GM12878 (cell line): Measurements from ENCODE around the gene KIN. TPM values are rescaled to one million over a fixed set of nuclear protein-coding genes. Genes with fewer than 3 reads are reported as not detected.

Experiments used
- ATAC-seq: fragments of 200-7000 bp; cut with Tn5 transposase; 3 replicates; pipeline ENCODE4 v1.9.1; 2020; ENCODE audit warnings: mild to moderate bottlenecking, moderate library complexity
- BruUV-seq: library from RNA; stranded (reverse); fragments of 400-500 nt; replicated peaks from 2 replicates; lab custom pipeline; 2021; lab: Mats Ljungman, UMichigan
- CTCF ChIA-PET: fragments of 300-600 bp; sonication (Branson Sonifier 250); formaldehyde crosslinking; extraction: SDS; loops from one replicate; lab custom pipeline; 2021; ENCODE audit warnings: inconsistent platforms; lab: Yijun Ruan, JAX
- POLR2A ChIA-PET: fragments of 350-600 bp; formaldehyde crosslinking; extraction: SDS; loops from one replicate; lab custom pipeline; 2021; ENCODE audit warnings: inconsistent platforms; lab: Charles Lee
- RAD21 ChIA-PET: fragments of 300-600 bp; sonication (Branson Sonifier 250); formaldehyde crosslinking; loops from one replicate; lab custom pipeline; 2023; ENCODE audit warnings: antibody characterized with exemption; ENCODE audit not compliant: unreplicated experiment; lab: Charles Lee
- SMC1A ChIA-PET: fragments of 300-600 bp; sonication (Branson Sonifier 250); formaldehyde crosslinking; loops from one replicate; lab custom pipeline; 2023; ENCODE audit not compliant: unreplicated experiment, uncharacterized antibody; lab: Charles Lee
- DNase-seq: peaks from one replicate; pipeline ENCODE4 v3.0.0-alpha.2; 2011; ENCODE audit warnings: low read depth, low spot score
- FAIRE-seq: peaks from 3 replicates; lab custom pipeline; 2011; peaks lifted over from hg19 to GRCh38; lab: Jason Lieb, UNC
- H2AFZ ChIP-seq: 2 replicates; pipeline ENCODE4 v1.6.0; 2011; ENCODE audit warnings: low read depth, low read length, control low read depth; ENCODE audit not compliant: control insufficient read depth
- H3K27ac ChIP-seq: 2 replicates; pipeline ENCODE4 v1.5.1; 2011; ENCODE audit warnings: control low read depth; ENCODE audit not compliant: control insufficient read depth, insufficient read depth
- H3K27me3 ChIP-seq, 2 experiments: replicated peaks in 1 of 2; 2 replicates each; pipeline versions ENCODE4 v1.6.0 to v1.6.1; 2011; ENCODE audit warnings: low read length in 1 of 2; ENCODE audit not compliant: control insufficient read depth in 2 of 2, insufficient read depth in 2 of 2
- H3K36me3 ChIP-seq, 2 experiments: 2 replicates each; pipeline ENCODE4 v1.5.1; 2011; ENCODE audit warnings: low read length in 1 of 2; ENCODE audit not compliant: control insufficient read depth in 2 of 2, insufficient read depth in 2 of 2
- H3K4me1 ChIP-seq: 2 replicates; pipeline ENCODE4 v1.6.1; 2011; ENCODE audit warnings: mild to moderate bottlenecking, low read length, moderate library complexity, mixed read lengths; ENCODE audit not compliant: control insufficient read depth, insufficient read depth
- H3K4me2 ChIP-seq: 2 replicates; pipeline ENCODE4 v1.6.0; 2011; ENCODE audit warnings: control low read depth; ENCODE audit not compliant: control insufficient read depth, insufficient read depth
- H3K4me3 ChIP-seq: fragments of 200-600 bp; sonication (generic); 2 replicates; pipeline ENCODE4 v1.5.1; 2016
- H3K79me2 ChIP-seq: 2 replicates; pipeline ENCODE4 v1.6.0; 2011; ENCODE audit warnings: low read length; ENCODE audit not compliant: control insufficient read depth, insufficient read depth
- H3K9ac ChIP-seq: 2 replicates; pipeline ENCODE4 v1.8.0; 2011; ENCODE audit warnings: low read length, control low read depth, mixed read lengths; ENCODE audit not compliant: control insufficient read depth, insufficient read depth
- H3K9me3 ChIP-seq: replicated peaks from 3 replicates; pipeline ENCODE4 v1.5.1; 2011; ENCODE audit warnings: mild to moderate bottlenecking, low read length; ENCODE audit not compliant: control insufficient read depth, insufficient read depth
- H4K20me1 ChIP-seq: 2 replicates; pipeline ENCODE4 v1.6.0; 2011; ENCODE audit not compliant: control insufficient read depth, insufficient read depth
- BACH1 ChIP-seq: fragments of 450-650 bp; IDR thresholded peaks from 2 replicates; pipeline ENCODE4 v1.6.1; 2017; ENCODE audit warnings: mild to moderate bottlenecking, borderline replicate concordance
- CHD4 ChIP-seq: fragments of 200-600 bp; sonication (generic); IDR thresholded peaks from 2 replicates; pipeline ENCODE4 v1.6.1; 2016; ENCODE audit warnings: mild to moderate bottlenecking
- KLF5 ChIP-seq: fragments of 450-650 bp; IDR thresholded peaks from 2 replicates; pipeline ENCODE4 v1.6.1; 2014; ENCODE audit warnings: mild to moderate bottlenecking; ENCODE audit not compliant: partially characterized antibody
- NR2C2 ChIP-seq: IDR thresholded peaks from 2 replicates; pipeline ENCODE4 v1.6.1; 2011; ENCODE audit warnings: borderline replicate concordance, low read depth; ENCODE audit not compliant: control insufficient read depth, insufficient read length
- SIX5 ChIP-seq: IDR thresholded peaks from 2 replicates; pipeline ENCODE4 v1.6.1; 2011; ENCODE audit warnings: mild to moderate bottlenecking, low read depth, low read length, moderate library complexity; ENCODE audit not compliant: severe bottlenecking
- STAT1 ChIP-seq: fragments of 450-650 bp; conservative IDR thresholded peaks from 2 replicates; pipeline ENCODE4 v1.6.1; 2014; ENCODE audit warnings: antibody characterized with exemption, mild to moderate bottlenecking
- ZNF24 ChIP-seq: fragments of 450-650 bp; IDR thresholded peaks from 2 replicates; pipeline ENCODE4 v1.6.1; 2017; ENCODE audit warnings: antibody characterized with exemption, mild to moderate bottlenecking
- WGBS: methylation state at CpG from one replicate; pipeline ENCODE4 v1.1.6; 2016; ENCODE audit warnings: low lambda C conversion rate; ENCODE audit not compliant: insufficient replicate concordance, insufficient coverage; ENCODE audit errors: missing lambda C conversion rate; 5-methylcytosine and 5-hydroxymethylcytosine counted together
- in situ Hi-C: fragments of 300-500 bp; cut with MboI; formaldehyde crosslinking; loops from 9 replicates; pipeline ENCODE4 v1.14.3; 2018; ENCODE audit warnings: mixed read lengths
- intact Hi-C: fragments of 100-400 bp; cut with micrococcal nuclease; formaldehyde crosslinking; loops from one replicate; pipeline ENCODE4 v1.14.2; 2022; ENCODE audit not compliant: unreplicated experiment
- polyA plus RNA-seq, 11 experiments: library from polyadenylated mRNA; depleted of rRNA in 4 of 11; unstranded in 6 of 11; stranded (reverse) in 5 of 11; fragments of >200 nt; fragmentation: Nextera tagmentation in 4 of 11; fragmentation: Illumina TruSeq in 1 of 11; extraction: Ambion mirVana in 4 of 11; extraction: Trizol in 1 of 11; gene quantifications; 1 replicate in 1 of 11; 2 replicates in 10 of 11; pipeline versions ENCODE4 v1.2.1 to v1.2.3, GENCODE V29; 2011 to 2016; ENCODE audit warnings: inconsistent platforms in 2 of 11, missing spikeins in 2 of 11, low read depth in 1 of 11
- total RNA-seq, 4 experiments: library from RNA; depleted of rRNA in 3 of 4; stranded (reverse); fragments of >200 nt in 3 of 4; fragmentation: Illumina TruSeq in 1 of 4; extraction: Trizol in 1 of 4; gene quantifications; 2 replicates each; pipeline versions ENCODE4 v1.2.1 to v1.2.3, GENCODE V29; 2013 to 2021
- TF ChIP-seq, protein P1 (sequence below): fragments of 450-650 bp; conservative IDR thresholded peaks from 2 replicates; pipeline ENCODE4 v1.6.1; 2017; ENCODE audit warnings: mild to moderate bottlenecking, moderate library complexity

Gene KIN
- total and polyA plus RNA-seq, 10 of the 15 experiments (the other 5 are each of a cell fraction or from before 2014, with no cell fraction given), result 6.8 to 33.2 (median 11.3) TPM

DNA sequence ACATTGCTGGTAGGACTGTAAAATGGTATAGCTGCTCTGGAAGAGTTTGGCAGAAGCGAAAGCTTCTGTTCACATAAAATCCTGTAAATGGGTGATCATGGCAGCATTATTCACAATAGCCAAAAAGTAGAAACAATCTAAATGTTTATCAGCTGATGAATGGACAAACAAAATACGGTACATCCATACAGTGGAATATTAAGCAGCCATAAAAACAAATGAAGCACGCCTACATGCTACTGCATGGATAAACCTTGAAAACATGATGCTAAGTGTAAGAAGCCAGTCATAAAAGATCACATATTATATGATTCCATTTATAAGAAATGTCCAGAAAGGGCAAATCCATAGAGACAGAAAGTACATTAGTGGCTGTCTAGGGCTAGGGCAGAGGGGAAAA lies 32.7 kb downstream of the KIN start:
- CTCF ChIA-PET, result interaction anchor here (1.2 kb wide), 1 partner anchor 1452 kb away, joined by 3 read pairs; no protein-coding TSS in a partner anchor
- FAIRE-seq, result no peak

More for the DNA sequence above, 32.7 kb downstream of the KIN start:
- POLR2A ChIA-PET, result no interaction called here
- Histone ChIP-seq H4K20me1 (no peaks in the 10 kb centered on the region), H3K9ac (no peak overlapping the region), H3K79me2 (no peaks in the 10 kb centered on the region), H3K4me3 (no peak overlapping the region), H3K4me2 (no peak overlapping the region), H3K36me3 (peaks cover 2 to 11% of the 10 kb centered on the region in 2 experiments), H3K27me3 (no peaks in the 10 kb centered on the region), H3K4me1 (no peaks in the 10 kb centered on the region), H3K9me3 (no peaks in the 10 kb centered on the region)
- DNase-seq (no peak), ATAC-seq (no peak)
- BruUV-seq, result no TSS peak
- in situ Hi-C loops (no loop called here), intact Hi-C loops (loop anchor here (10.0 kb wide), 1 partner anchor 1550 kb away; no protein-coding TSS in a partner anchor)
- TF ChIP-seq BACH1, result no peak
- TF ChIP-seq STAT1, result no peak
- TF ChIP-seq KLF5, result no peak
- no peak for TF ChIP-seq CHD4
- no peak for TF ChIP-seq ZNF24
- TF ChIP-seq, protein P1, sequence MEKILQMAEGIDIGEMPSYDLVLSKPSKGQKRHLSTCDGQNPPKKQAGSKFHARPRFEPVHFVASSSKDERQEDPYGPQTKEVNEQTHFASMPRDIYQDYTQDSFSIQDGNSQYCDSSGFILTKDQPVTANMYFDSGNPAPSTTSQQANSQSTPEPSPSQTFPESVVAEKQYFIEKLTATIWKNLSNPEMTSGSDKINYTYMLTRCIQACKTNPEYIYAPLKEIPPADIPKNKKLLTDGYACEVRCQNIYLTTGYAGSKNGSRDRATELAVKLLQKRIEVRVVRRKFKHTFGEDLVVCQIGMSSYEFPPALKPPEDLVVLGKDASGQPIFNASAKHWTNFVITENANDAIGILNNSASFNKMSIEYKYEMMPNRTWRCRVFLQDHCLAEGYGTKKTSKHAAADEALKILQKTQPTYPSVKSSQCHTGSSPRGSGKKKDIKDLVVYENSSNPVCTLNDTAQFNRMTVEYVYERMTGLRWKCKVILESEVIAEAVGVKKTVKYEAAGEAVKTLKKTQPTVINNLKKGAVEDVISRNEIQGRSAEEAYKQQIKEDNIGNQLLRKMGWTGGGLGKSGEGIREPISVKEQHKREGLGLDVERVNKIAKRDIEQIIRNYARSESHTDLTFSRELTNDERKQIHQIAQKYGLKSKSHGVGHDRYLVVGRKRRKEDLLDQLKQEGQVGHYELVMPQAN, result no peak
- no peak for TF ChIP-seq SIX5
- no peak for TF ChIP-seq NR2C2
- TF ChIP-seq, all 136 proteins: peak for 0
- 97% methylated on average over 3 of the region's 3 CpGs for WGBS
- H3K27ac ChIP-seq, result no peak overlapping the region
- ChIA-PET SMC1A (interaction anchor here (0.9 to 1.5 kb wide), 3 partner anchors 230 to 1454 kb away, joined by 3 to 9 read pairs (median 4); no protein-coding TSS in a partner anchor), RAD21 (no interaction called here)
- no peak overlapping the region for H2AFZ ChIP-seq
